ENCODE results near the gene HMX3.

The HMX3 gene

GRCh38 chr10:123134915-123135414, 805 bp upstream of the HMX3 start:
- DNase-seq = no peak

- no peak for DNase-seq
Measured at GRCh38 chr10:123136221-123136805, 543 bp downstream of the HMX3 start.

GRCh38 chr10:123136806-123137642, 1.3 kb downstream of the HMX3 start:
- no peak for DNase-seq

GRCh38 chr10:123139165-123139520, 3.4 kb downstream of the HMX3 start:
- no peak for DNase-seq

GRCh38 chr10:123139521-123140163, 3.9 kb downstream of the HMX3 start:
- no peak for DNase-seq

- DNase-seq = no peak
Measured at GRCh38 chr10:123140164-123140982, 4.6 kb downstream of the HMX3 start.

- no peak for DNase-seq
Measured at GRCh38 chr10:123140983-123141390, 5.2 kb downstream of the HMX3 start.

GRCh38 chr10:123141791-123142700, 6.3 kb downstream of the HMX3 start:
- no peak for DNase-seq

- DNase-seq = no peak
Measured at GRCh38 chr10:123142701-123143161, 7.0 kb downstream of the HMX3 start.

GRCh38 chr10:123143162-123143824, 7.5 kb downstream of the HMX3 start:
- no peak for DNase-seq

- DNase-seq = no peak
Measured at GRCh38 chr10:123143825-123144168, 8.0 kb downstream of the HMX3 start.

GRCh38 chr10:123144697-123145541, 9.1 kb downstream of the HMX3 start:
- DNase-seq = no peak

- DNase-seq = no peak
Measured at GRCh38 chr10:123145542-123146012, 9.8 kb downstream of the HMX3 start.

- DNase-seq = no peak
Measured at GRCh38 chr10:123146013-123146893, 10.5 kb downstream of the HMX3 start.

GRCh38 chr10:123146894-123147634, 11.3 kb downstream of the HMX3 start:
- DNase-seq = no peak

GRCh38 chr10:123147635-123148413, 12.1 kb downstream of the HMX3 start, which contains the start of gene HMX2:
HMX2 (plus strand) TSS chr10:123148136; CDS start chr10:123148379, 243 bp downstream.
- no peak for DNase-seq

- no peak for DNase-seq
Measured at GRCh38 chr10:123148414-123149161, 12.8 kb downstream of the HMX3 start.

All from amniotic stem cell (primary cell).